ENCODE data around the gene FARS2.

The FARS2 gene

DNA sequence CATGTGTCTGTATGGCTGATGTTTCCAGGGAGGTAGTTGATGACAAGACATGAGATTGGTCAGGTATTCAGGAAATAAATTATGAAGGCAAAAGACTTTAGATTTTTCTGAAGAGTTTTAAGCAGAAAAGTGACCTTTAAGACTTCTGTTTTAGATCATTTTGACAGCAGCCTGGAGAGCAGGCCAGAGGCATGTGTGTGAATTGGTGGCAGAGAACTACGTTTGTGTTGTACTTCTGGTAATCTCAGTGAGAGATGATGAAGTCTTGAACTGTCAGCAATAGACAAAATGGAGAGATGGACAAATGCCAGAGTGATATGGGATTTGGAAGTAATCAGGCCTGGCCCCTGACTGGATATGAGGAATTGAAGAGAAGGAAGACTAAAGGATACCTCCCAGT lies 30.8 kb downstream of the FARS2 start:
- Histone ChIP-seq H3K4me3 (no peak overlapping the region), H3K27ac (no peak overlapping the region)
- TF ChIP-seq, protein P1, sequence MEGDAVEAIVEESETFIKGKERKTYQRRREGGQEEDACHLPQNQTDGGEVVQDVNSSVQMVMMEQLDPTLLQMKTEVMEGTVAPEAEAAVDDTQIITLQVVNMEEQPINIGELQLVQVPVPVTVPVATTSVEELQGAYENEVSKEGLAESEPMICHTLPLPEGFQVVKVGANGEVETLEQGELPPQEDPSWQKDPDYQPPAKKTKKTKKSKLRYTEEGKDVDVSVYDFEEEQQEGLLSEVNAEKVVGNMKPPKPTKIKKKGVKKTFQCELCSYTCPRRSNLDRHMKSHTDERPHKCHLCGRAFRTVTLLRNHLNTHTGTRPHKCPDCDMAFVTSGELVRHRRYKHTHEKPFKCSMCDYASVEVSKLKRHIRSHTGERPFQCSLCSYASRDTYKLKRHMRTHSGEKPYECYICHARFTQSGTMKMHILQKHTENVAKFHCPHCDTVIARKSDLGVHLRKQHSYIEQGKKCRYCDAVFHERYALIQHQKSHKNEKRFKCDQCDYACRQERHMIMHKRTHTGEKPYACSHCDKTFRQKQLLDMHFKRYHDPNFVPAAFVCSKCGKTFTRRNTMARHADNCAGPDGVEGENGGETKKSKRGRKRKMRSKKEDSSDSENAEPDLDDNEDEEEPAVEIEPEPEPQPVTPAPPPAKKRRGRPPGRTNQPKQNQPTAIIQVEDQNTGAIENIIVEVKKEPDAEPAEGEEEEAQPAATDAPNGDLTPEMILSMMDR (IDR thresholded peaks at IDR 0.05) = no peak
- no peak for DNase-seq (ENCODE audit: low spot score)

DNA sequence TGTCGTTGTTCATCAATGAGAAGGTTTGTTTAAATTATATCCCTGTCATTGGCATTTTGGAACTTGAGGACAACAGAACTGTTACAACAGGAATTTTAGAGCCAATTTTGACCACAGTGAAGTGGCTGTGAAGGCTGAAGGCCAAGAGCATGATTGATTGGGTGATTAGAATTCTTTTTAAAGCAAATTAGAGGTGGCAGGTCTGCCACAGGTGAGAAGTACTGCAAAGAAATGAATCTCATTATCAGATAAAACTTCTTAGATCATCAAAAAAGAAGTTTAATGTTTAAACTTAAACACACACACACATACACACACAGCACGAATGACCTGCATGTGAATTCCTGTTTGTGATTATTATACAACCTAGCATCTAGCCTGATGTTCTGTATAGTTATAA lies 32.4 kb downstream of the FARS2 start:
- Histone ChIP-seq H3K4me3 (no peak overlapping the region), H3K27ac (no peak overlapping the region)
- no peak for DNase-seq (ENCODE audit: low spot score)
- TF ChIP-seq, protein P1 (IDR thresholded peaks at IDR 0.05) = no peak

DNA sequence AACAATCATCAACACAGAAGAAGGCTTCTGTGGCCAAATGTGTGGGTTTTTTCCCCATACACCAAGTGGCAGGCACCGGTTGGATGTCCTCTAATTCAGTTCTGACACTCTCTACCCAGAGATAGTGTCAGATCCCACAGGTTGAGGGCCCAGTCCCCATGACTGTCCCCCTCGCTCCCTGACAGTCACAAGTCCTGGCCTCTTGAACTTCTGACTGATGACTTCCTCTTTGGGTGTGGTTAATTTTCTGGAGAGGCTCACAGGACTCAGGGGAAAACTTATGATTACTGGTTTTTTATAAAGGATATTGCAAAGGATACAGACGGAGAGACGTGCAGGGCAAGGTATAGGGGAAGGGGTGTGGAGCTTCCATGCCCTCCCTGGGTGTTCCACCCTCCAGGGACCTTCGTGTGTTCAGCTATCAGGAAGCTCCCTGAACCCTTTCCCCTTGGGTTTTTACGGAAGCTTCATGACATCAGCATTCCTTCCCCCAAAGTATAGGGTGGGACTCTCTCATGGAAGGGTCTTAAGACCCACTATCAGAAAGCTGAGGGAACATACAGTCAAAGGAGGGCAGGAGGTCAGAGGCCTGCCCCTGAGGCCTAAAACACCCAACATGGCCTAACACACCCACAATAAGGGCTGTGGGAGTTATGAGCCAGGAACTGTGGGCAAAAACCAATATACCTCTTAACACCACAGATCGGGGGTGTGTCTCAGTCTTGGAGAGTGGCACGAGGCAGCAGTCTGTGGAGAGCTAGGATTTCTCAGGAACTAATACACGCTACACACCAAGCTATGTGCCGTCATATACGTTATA lies 33.3 kb downstream of the FARS2 start:
- no peak overlapping the region for H3K4me3 ChIP-seq
- TF ChIP-seq, protein P1 (IDR thresholded peaks at IDR 0.05) = no peak
- H3K27ac ChIP-seq = no peak overlapping the region
- no peak for DNase-seq (ENCODE audit: low spot score)

DNA sequence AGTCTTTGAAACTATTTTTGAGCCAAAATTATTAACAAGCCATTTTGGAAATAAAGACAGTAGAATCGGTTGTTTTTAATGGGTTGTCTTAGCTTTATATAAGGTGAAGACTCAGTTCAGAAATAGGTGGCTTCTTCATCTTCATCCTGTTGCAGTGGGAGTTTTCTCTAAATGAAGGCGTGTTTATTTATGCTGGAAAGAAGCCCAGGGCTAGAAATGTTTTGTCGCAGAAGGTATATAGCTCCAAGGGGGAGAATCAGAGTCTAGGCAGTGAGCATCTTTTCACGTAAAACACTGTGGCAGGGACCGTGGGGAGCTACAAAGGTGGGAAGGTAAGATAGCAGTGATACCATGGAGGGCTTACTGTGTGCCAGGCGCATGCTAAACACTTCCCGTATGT lies 34.3 kb downstream of the FARS2 start:
- no peak for DNase-seq (ENCODE audit: low spot score)
- TF ChIP-seq, protein P1 (IDR thresholded peaks at IDR 0.05) = no peak
- H3K27ac ChIP-seq = no peak overlapping the region
- H3K4me3 ChIP-seq = no peak overlapping the region

DNA sequence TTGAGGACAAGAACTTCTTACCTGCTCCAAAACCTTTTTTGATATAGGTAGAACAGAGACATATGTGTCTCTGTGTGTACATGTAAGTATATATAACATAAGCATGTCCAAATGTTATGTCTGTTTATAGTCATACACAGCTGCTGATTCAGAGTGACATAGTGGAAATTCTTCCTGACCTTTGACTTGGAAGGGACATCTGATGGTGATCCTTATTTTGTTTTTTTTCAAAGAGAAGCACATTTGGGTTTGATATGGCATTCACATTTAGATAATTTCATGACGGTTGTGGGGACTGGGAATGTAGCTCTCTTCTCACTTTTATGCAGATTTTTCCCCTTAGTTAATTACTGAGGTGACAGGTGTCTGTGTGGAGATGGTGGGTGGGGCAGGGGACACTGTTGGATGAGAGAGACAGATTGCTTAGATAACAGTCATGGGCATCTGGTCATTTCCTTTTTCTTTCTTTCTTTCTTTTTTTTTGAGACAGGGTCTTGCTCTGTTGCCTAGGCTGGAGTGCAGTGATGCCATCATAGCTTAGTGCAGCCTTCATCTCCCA lies 39.0 kb downstream of the FARS2 start:
- no peak for DNase-seq (ENCODE audit: low spot score)

DNA sequence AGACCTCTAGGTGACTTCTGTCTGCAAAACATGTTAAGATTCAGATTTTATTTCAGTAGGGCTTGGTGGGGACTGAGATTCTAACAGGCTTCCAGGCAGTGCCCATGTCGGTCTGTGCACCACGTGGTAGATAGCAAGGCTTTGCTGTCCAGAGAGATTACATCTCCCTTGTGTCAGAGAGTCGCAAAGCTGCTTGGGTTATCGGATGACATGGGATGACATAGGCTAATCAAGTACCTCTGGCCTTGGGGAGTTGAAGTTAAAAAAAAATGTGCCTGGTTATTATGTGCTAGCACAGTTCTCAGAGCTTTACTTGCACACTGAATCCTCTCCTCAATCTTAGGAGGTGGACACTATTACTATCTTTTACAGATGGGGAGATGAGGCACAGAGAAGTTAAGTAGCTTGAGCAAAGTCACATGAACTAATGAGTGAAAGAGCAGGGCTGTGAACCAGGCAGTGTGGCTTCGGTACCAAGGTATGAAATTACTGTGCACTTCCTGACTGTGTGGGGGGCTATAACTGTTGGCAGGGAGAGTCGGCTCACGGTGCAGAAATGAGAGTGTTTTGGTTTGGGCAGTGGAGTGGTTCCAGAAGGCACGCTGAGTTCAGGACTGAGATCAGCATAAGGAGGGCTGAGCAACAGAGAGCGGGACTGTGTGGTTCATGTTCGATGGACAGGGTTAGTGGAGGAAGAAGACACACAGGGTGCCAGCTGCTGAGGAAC lies 41.1 kb downstream of the FARS2 start:
- Histone ChIP-seq H3K4me3 (no peak overlapping the region), H3K27ac (no peak overlapping the region)
- DNase-seq (ENCODE audit: low spot score) = no peak
- TF ChIP-seq, protein P1 (IDR thresholded peaks at IDR 0.05) = no peak

More for the DNA sequence above, 39.0 kb downstream of the FARS2 start:
- no peak overlapping the region for H3K27ac ChIP-seq
- TF ChIP-seq, protein P1 (IDR thresholded peaks at IDR 0.05) = no peak
- no peak overlapping the region for H3K4me3 ChIP-seq

Data from coronary artery (tissue), 2 donors.